Fibroblast of lung (primary cell): Measurements from ENCODE around the gene TNIK. TPM values are rescaled to one million over a fixed set of nuclear protein-coding genes. Genes with fewer than 3 reads are reported as not detected.

Experiments used
- DNase-seq, 2 donors: peaks; one replicate each; pipeline versions ENCODE4 v3.0.0 to v3.0.0-alpha.2; 2010; ENCODE audit warnings: low read depth in 2 of 2
- H2AFZ ChIP-seq: 2 replicates; pipeline ENCODE4 v1.5.1; 2012; ENCODE audit warnings: low read length, control low read depth, inconsistent platforms
- H3K27ac ChIP-seq: 2 replicates; pipeline ENCODE4 v1.5.1; 2011; ENCODE audit warnings: low read length, control low read depth; ENCODE audit not compliant: insufficient read depth
- H3K27me3 ChIP-seq: 2 replicates; pipeline ENCODE4 v1.5.1; 2011; ENCODE audit warnings: mild to moderate bottlenecking, low read length; ENCODE audit not compliant: control insufficient read depth, insufficient read depth
- H3K36me3 ChIP-seq: 2 replicates; pipeline ENCODE4 v1.5.1; 2011; ENCODE audit warnings: low read length; ENCODE audit not compliant: control insufficient read depth, insufficient read depth
- H3K4me1 ChIP-seq: 2 replicates; pipeline ENCODE4 v1.5.1; 2011; ENCODE audit warnings: low read length; ENCODE audit not compliant: control insufficient read depth, insufficient read depth; ENCODE audit errors: extremely low read depth
- H3K4me2 ChIP-seq: 2 replicates; pipeline ENCODE4 v1.5.1; 2011; ENCODE audit warnings: low read length, control low read depth; ENCODE audit not compliant: insufficient read depth; ENCODE audit errors: extremely low read depth
- H3K4me3 ChIP-seq, 4 experiments: fragments of 200-600 bp in 1 of 4; sonication (generic) in 1 of 4; replicated peaks in 1 of 4; 2 replicates each; pipeline ENCODE4 v1.5.1; 2011 to 2016; ENCODE audit warnings: low read length in 4 of 4, low read depth in 3 of 4, mild to moderate bottlenecking in 3 of 4, control low read depth in 2 of 4, inconsistent platforms in 1 of 4, mixed read lengths in 1 of 4; ENCODE audit not compliant: insufficient read depth in 1 of 4; ENCODE audit errors: control extremely low read depth in 1 of 4
- H3K79me2 ChIP-seq: 2 replicates; pipeline ENCODE4 v1.5.1; 2012; ENCODE audit warnings: mild to moderate bottlenecking, low read length, inconsistent platforms; ENCODE audit not compliant: control insufficient read depth, insufficient read depth
- H3K9ac ChIP-seq: 2 replicates; pipeline ENCODE4 v1.5.1; 2011; ENCODE audit warnings: mild to moderate bottlenecking, low read length, control low read depth; ENCODE audit not compliant: insufficient read depth
- H3K9me3 ChIP-seq: 2 replicates; pipeline ENCODE4 v1.5.1; 2012; ENCODE audit warnings: low read depth, low read length; ENCODE audit not compliant: control insufficient read depth, insufficient read depth
- H4K20me1 ChIP-seq: 2 replicates; pipeline ENCODE4 v1.5.1; 2011; ENCODE audit warnings: low read length; ENCODE audit not compliant: control insufficient read depth, insufficient read depth; ENCODE audit errors: extremely low read depth
- EZH2 ChIP-seq: IDR thresholded peaks from 2 replicates; pipeline ENCODE4 v1.5.1; 2012; ENCODE audit warnings: low read length, control low read depth, mild to moderate bottlenecking; ENCODE audit errors: missing control alignments
- polyA plus RNA-seq, 2 donors: library from polyadenylated mRNA; depleted of rRNA in 1 of 2; stranded (reverse) in 1 of 2; unstranded in 1 of 2; fragments of >200 nt; gene quantifications; 2 replicates each; pipeline ENCODE4 v1.2.1, GENCODE V29; 2011 to 2012; ENCODE audit warnings: missing spikeins in 1 of 2
- total RNA-seq: library from RNA; depleted of rRNA; stranded (reverse); fragments of >200 nt; gene quantifications from 2 replicates; pipeline ENCODE4 v1.2.1, GENCODE V29; 2014
- TF ChIP-seq, protein P1 (sequence below), 2 donors: IDR thresholded peaks in 1 of 2; conservative IDR thresholded peaks in 1 of 2; 1 replicate in 1 of 2; 2 replicates in 1 of 2; pipeline ENCODE4 v1.5.1; 2011 to 2012; ENCODE audit warnings: low read length in 2 of 2, control low read depth in 1 of 2, inconsistent platforms in 1 of 2, low read depth in 1 of 2, mild to moderate bottlenecking in 1 of 2

The TNIK gene
- total and polyA plus RNA-seq, 2 donors (not counting 1 experiment from before 2014, with no cell fraction given), result 13.8 to 39.3 TPM

DNA sequence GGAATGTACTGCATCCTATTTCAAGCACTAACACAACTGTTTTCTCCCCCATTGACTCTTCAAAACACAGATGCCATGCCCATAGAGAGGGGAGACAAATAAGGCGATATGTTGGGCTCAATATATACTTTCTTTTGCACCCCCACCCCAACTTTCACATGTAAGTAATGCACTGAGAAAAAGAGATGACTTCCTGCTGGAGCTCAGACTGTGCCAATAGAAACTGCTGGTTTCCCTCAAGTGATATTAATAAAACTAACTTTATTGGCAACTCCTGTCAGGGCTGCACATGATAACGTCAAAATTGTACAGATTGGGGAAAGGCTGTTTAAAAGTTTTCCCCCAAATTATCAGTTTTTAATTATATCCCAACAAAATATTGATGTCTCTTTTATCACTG is 163.0 kb downstream of the TNIK start:
- Histone ChIP-seq H3K9me3 (no peaks in the 10 kb centered on the region), H3K4me2 (no peak overlapping the region), H3K79me2 (no peaks in the 10 kb centered on the region), H3K36me3 (no peaks in the 10 kb centered on the region), H3K4me3 (no peak overlapping the region), H3K27ac (no peak overlapping the region), H3K9ac (no peak overlapping the region), H2AFZ (no peak overlapping the region), H3K4me1 (no peaks in the 10 kb centered on the region), H3K27me3 (no peaks in the 10 kb centered on the region), H4K20me1 (no peaks in the 10 kb centered on the region)
- DNase-seq, result no peak
- no peak for TF ChIP-seq EZH2
- TF ChIP-seq, protein P1, sequence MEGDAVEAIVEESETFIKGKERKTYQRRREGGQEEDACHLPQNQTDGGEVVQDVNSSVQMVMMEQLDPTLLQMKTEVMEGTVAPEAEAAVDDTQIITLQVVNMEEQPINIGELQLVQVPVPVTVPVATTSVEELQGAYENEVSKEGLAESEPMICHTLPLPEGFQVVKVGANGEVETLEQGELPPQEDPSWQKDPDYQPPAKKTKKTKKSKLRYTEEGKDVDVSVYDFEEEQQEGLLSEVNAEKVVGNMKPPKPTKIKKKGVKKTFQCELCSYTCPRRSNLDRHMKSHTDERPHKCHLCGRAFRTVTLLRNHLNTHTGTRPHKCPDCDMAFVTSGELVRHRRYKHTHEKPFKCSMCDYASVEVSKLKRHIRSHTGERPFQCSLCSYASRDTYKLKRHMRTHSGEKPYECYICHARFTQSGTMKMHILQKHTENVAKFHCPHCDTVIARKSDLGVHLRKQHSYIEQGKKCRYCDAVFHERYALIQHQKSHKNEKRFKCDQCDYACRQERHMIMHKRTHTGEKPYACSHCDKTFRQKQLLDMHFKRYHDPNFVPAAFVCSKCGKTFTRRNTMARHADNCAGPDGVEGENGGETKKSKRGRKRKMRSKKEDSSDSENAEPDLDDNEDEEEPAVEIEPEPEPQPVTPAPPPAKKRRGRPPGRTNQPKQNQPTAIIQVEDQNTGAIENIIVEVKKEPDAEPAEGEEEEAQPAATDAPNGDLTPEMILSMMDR (conservative IDR thresholded peaks at IDR 0.05 in 1 of 2, IDR thresholded peaks at IDR 0.05 in 1 of 2; ENCODE audit: low read depth in 1 of 2, low read length in 2 of 2), result no peak

DNA sequence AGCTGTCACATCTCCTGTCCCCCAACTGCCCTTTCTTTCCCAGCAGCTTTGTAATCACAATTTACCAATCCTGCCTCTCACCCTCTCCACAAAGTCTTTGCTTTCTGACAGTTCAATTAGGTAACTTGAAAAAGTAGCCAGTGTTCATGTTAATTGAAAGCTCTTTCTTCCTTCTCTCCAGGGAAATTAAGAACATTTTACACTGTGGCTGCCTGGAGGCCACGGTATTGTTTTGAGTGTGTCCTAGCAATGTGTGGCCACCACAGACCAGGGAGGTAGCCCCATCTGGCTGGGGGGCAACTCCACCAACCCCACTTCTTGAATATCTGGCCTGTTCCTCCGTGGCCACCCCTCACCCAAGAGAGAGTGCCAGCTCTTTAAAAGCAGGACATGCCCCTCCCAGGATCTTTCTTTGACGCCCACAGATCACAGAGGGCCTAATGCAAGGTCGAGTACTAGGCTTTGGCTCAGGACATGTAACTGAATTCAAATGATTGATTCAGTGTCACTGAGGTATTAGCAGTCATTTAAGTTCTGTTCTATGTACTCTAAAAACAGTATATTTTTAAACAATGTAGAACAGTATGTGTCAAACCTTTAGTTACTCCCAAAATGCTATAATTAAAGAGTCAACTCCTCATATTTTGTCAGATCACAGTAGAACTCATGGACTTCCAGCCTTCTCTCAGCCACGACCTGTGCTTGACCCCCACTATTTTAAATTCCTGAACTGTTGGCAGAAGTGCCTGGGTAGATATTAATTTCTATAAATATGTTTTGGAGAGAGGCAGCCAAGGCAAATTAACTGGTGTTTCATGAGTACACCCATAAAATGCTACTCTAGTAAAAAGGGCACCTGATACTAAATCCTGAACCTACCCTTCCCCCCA is 164.5 kb downstream of the TNIK start:
- H3K36me3 ChIP-seq, result no peaks in the 10 kb centered on the region
- no peaks in the 10 kb centered on the region for H3K79me2 ChIP-seq
- H3K9me3 ChIP-seq, result no peaks in the 10 kb centered on the region
- TF ChIP-seq EZH2, result no peak
- TF ChIP-seq, protein P1 (conservative IDR thresholded peaks at IDR 0.05 in 1 of 2, IDR thresholded peaks at IDR 0.05 in 1 of 2; ENCODE audit: low read depth in 1 of 2, low read length in 2 of 2), result no peak
- no peak overlapping the region for H2AFZ ChIP-seq
- no peaks in the 10 kb centered on the region for H3K4me1 ChIP-seq
- H3K27ac ChIP-seq, result no peak overlapping the region
- no peak overlapping the region for H3K9ac ChIP-seq
- DNase-seq, result peak in 1 of 2 donors; percentile 25
- H4K20me1 ChIP-seq, result no peaks in the 10 kb centered on the region
- no peak overlapping the region for H3K4me2 ChIP-seq
- H3K4me3 ChIP-seq, result no peak overlapping the region
- no peaks in the 10 kb centered on the region for H3K27me3 ChIP-seq

DNA sequence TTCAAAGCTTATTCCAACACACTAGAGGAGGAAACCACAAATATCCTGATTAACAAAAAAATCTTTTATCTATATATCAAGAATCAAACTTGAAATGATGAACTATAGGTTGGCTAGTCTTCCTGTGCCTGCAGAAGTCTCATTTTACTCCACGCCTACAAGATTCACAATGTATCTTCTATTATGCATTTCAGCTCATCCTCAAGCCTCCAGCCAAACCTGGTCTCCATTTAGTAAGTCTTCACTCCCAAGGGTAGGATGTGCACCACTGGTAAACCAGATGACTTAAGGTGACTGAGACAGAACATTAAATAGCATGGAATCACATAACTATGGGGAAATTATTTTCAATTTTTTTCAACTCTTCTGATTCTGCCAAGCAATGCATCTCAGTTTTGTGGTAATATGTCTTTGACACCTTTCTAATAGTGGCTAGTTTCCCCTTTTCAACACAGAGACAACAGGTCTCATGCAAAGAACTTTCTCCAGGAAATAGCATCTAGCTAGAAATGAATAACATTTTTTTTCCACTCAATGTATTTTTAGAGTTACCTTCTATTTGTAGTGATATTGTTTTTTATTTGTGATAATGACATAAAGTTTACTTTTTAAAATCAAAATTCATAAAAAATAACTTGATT is 166.9 kb downstream of the TNIK start:
- DNase-seq, result no peak
- Histone ChIP-seq H3K36me3 (no peaks in the 10 kb centered on the region), H3K9ac (no peak overlapping the region), H2AFZ (no peak overlapping the region), H4K20me1 (no peaks in the 10 kb centered on the region), H3K9me3 (no peaks in the 10 kb centered on the region), H3K79me2 (no peaks in the 10 kb centered on the region), H3K4me2 (no peak overlapping the region), H3K27ac (no peak overlapping the region), H3K4me3 (no peak overlapping the region), H3K27me3 (no peaks in the 10 kb centered on the region), H3K4me1 (no peaks in the 10 kb centered on the region)
- TF ChIP-seq, protein P1 (conservative IDR thresholded peaks at IDR 0.05 in 1 of 2, IDR thresholded peaks at IDR 0.05 in 1 of 2; ENCODE audit: low read depth in 1 of 2, low read length in 2 of 2), result no peak
- no peak for TF ChIP-seq EZH2
